Measurements from ENCODE around the gene MT2A. TPM values are rescaled to one million over a fixed set of nuclear protein-coding genes. Genes with fewer than 3 reads are reported as not detected.

MT2A gene
- total and polyA plus RNA-seq, 8 donors: 71.0 to 495 (median 198) TPM

DNA sequence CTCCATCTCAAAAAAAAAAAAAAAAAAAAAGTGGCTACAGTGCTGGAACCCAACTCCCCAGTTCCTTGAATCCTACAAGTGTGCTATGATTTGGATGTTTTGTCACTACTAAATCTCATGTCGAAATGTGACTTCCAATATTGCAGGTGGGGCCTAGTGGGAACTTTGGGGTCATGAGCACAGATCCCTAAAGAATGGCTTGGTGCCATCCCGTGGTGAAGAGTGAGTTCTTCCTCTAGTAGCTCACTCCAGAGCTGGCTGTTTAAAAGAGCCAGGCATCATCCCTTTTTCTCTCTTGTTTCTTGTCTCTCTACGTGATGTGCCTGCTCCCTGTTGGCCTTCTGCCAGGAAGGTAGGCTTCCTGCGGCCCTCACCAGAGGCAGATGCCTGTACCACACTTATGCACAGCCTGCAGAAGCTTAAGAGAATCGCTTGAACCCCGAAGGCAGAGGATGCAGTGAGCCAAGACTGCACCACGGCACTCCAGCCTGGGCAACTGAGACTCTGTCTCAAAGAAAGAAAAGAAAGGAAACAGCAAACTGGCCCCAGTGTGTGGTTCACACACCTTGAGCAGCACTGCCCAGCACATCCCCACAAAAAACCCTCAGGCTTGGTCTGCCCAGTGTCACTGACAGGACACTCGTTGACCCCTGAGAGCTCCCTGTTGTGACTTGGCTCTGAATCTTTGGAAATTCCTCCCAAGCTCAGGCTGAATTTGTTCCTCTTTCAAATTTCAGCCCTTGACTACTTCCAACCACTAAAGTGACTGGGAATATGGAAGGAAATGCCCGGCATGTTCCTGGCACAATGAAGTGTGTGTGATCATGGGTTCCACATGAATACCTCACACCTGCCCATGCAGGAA, 20.3 kb downstream of the MT2A start:
- H3K4me3 ChIP-seq: no peak overlapping the region
- TF ChIP-seq, protein P1, sequence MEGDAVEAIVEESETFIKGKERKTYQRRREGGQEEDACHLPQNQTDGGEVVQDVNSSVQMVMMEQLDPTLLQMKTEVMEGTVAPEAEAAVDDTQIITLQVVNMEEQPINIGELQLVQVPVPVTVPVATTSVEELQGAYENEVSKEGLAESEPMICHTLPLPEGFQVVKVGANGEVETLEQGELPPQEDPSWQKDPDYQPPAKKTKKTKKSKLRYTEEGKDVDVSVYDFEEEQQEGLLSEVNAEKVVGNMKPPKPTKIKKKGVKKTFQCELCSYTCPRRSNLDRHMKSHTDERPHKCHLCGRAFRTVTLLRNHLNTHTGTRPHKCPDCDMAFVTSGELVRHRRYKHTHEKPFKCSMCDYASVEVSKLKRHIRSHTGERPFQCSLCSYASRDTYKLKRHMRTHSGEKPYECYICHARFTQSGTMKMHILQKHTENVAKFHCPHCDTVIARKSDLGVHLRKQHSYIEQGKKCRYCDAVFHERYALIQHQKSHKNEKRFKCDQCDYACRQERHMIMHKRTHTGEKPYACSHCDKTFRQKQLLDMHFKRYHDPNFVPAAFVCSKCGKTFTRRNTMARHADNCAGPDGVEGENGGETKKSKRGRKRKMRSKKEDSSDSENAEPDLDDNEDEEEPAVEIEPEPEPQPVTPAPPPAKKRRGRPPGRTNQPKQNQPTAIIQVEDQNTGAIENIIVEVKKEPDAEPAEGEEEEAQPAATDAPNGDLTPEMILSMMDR (IDR thresholded peaks at IDR 0.05): no peak
- DNase-seq: no peak
- no peaks in the 10 kb centered on the region for H3K9me3 ChIP-seq
- ATAC-seq: no peak
- no peaks in the 10 kb centered on the region for H3K36me3 ChIP-seq
- H3K27me3 ChIP-seq: no peaks in the 10 kb centered on the region
- no peak overlapping the region for H3K27ac ChIP-seq
- no peak for FAIRE-seq
- 55 to 62% methylated on average over 9 of the region's 9 CpGs for WGBS, 2 donors
- peaks cover 0 to 9% (median 9%) of the 10 kb centered on the region in 3 donors for H3K4me1 ChIP-seq
- intact Hi-C loops (cut with DNase I): no loop called here

DNA sequence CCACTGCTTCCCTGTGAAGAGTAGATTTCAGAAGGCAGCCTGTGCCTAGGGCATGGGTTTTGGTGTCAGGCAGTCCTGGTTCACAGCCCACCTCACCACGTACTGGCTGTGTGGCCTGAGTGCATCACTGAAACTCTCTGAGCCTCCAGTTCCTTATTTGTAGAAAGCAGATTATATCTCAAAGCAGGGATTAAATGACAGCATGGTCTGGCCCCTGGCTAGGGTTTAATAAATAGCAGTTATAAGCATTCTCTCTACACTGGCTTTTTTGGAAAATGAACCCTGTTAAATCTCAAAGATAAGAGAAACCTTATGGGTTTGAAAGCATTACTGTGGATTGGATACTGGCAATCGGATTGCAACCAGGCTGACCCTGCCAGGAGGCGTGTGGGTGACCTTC, 21.1 kb downstream of the MT2A start:
- TF ChIP-seq, protein P1 (IDR thresholded peaks at IDR 0.05): no peak
- ATAC-seq (no peak), DNase-seq (no peak), FAIRE-seq (no peak)
- H3K4me3 ChIP-seq: no peak overlapping the region
- no peaks in the 10 kb centered on the region for H3K27me3 ChIP-seq
- H3K27ac ChIP-seq: no peak overlapping the region
- H3K36me3 ChIP-seq: no peaks in the 10 kb centered on the region
- peaks cover 0 to 9% (median 9%) of the 10 kb centered on the region in 3 donors for H3K4me1 ChIP-seq
- WGBS, 2 donors: 55 to 67% methylated on average over 3 of the region's 3 CpGs
- no peaks in the 10 kb centered on the region for H3K9me3 ChIP-seq
- intact Hi-C loops (cut with DNase I): no loop called here

DNA sequence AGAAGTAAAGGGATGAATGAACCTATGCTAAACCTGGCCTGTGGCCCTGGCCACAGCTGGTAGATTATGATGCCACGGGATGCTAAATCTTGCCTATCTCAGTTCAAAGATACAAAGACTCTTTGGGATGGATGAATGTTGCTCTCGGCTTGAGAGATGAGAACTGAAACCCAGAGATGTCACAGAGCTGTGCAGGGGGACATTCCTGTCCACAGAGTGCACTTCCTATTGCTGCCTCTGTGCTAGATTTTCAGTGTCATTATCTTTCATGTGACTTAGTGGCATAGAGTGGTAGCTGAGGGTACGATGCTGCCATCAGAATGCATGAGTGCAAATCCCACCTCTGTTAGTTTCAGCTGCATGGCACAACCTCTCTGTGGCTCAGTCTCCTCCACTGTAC, 21.8 kb downstream of the MT2A start:
- Histone ChIP-seq H3K36me3 (no peaks in the 10 kb centered on the region), H3K9me3 (no peaks in the 10 kb centered on the region), H3K27ac (no peak overlapping the region), H3K27me3 (no peaks in the 10 kb centered on the region), H3K4me3 (no peak overlapping the region), H3K4me1 (peaks cover 0 to 9% (median 9%) of the 10 kb centered on the region in 3 donors)
- TF ChIP-seq, protein P1 (IDR thresholded peaks at IDR 0.05): no peak
- DNase-seq (no peak), FAIRE-seq (no peak), ATAC-seq (no peak)
- WGBS, 2 donors: 65 to 69% methylated on average over 3 of the region's 3 CpGs
- intact Hi-C loops (cut with DNase I): no loop called here

DNA sequence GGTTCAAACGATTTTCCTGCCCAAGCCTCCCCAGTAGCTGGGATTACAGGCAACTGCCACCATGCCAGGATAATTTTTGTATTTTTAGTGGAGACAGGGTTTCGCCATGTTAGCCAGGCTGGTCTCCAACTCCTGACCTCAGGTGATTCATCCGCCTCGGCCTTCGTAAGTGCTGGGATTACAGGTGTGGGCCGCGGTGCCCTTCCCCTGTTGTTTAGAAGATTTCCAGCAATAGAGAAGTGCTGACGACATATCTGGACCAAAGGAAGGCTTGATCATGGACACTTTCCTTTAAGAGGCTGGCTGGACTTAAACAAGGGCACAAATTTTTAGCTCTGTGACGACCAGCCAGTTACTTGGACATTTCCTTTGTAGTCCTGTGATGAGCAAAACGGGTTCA, 22.8 kb downstream of the MT2A start:
- TF ChIP-seq, protein P1 (IDR thresholded peaks at IDR 0.05): no peak
- Histone ChIP-seq H3K27ac (peak overlapping the region in 1 of 4 donors; percentile 68), H3K4me1 (peaks cover 0 to 9% (median 9%) of the 10 kb centered on the region in 3 donors), H3K9me3 (no peaks in the 10 kb centered on the region), H3K4me3 (no peak overlapping the region), H3K27me3 (no peaks in the 10 kb centered on the region), H3K36me3 (no peaks in the 10 kb centered on the region)
- WGBS, 2 donors: 92 to 96% methylated on average over 10 of the region's 10 CpGs
- intact Hi-C loops (cut with DNase I): no loop called here
- DNase-seq: no peak
- FAIRE-seq: no peak
- ATAC-seq: no peak

DNA sequence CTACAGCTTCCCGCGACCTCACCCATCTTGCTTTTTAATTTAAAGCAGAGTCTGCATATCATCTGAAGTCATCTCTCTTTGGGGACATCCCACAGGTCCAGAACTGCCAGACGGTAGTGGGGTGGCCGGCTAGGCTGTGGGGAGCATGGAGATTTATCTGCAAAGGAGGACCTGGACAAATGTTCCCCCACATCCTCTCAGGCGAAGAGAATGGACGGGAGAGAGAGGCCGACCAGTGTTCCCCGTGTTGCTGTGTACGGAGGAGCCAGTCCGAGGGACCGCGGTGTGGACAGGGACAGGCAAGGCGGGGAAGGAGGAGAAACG, 23.4 kb downstream of the MT2A start:
- Histone ChIP-seq H3K4me1 (peaks cover 0 to 6% (median 4%) of the 10 kb centered on the region in 3 donors), H3K9me3 (no peaks in the 10 kb centered on the region), H3K27ac (peak overlapping the region; percentile 64 to 74 (median 68)), H3K4me3 (peak overlapping the region; percentile 24 to 65 (median 50)), H3K27me3 (no peaks in the 10 kb centered on the region), H3K36me3 (no peaks in the 10 kb centered on the region)
- intact Hi-C loops (cut with DNase I): no loop called here
- no peak for DNase-seq
- no peak for FAIRE-seq
- no peak for ATAC-seq
- WGBS, 2 donors: 19 to 42% methylated on average over 9 to 14 of the region's 14 CpGs
- TF ChIP-seq, protein P1 (IDR thresholded peaks at IDR 0.05): no peak
